Type B pancreatic cell (in vitro differentiated cells): ENCODE measurements around the gene VPS13D. TPM values are rescaled to one million over a fixed set of nuclear protein-coding genes. Genes with fewer than 3 reads are reported as not detected.

Source experiments
- DNase-seq: peaks from one replicate; pipeline ENCODE4 v3.0.0; 2021; ENCODE audit warnings: mixed read lengths; ENCODE audit not compliant: unreplicated experiment; ENCODE audit errors: extremely low spot score
- H3K27ac Mint-ChIP-seq: 2 replicates; pipeline ENCODE4 v1.8.0; 2021; ENCODE audit warnings: mild to moderate bottlenecking, mixed read lengths
- H3K27me3 Mint-ChIP-seq: 2 replicates; pipeline ENCODE4 v1.8.0; 2021; ENCODE audit warnings: mixed read lengths
- H3K36me3 Mint-ChIP-seq: 2 replicates; pipeline ENCODE4 v1.8.0; 2021; ENCODE audit warnings: mixed read lengths
- H3K4me1 Mint-ChIP-seq: one replicate; pipeline ENCODE4 v1.8.0; 2021; ENCODE audit warnings: mixed read lengths; ENCODE audit not compliant: unreplicated experiment
- H3K4me3 Mint-ChIP-seq: 2 replicates; pipeline ENCODE4 v1.8.0; 2021; ENCODE audit warnings: mild to moderate bottlenecking, mixed read lengths
- H3K9me3 Mint-ChIP-seq: 2 replicates; pipeline ENCODE4 v1.8.0; 2021; ENCODE audit warnings: mixed read lengths
- microRNA-seq: library from miRNA; unstranded; fragments of <30 nt; microRNA quantifications from one replicate; pipeline ENCODE4, GENCODE V29; 2020
- total RNA-seq: library from RNA; stranded (reverse); gene quantifications from 2 replicates; pipeline ENCODE4 v1.2.1, GENCODE V29; 2021; ENCODE audit warnings: low replicate concordance
- TF ChIP-seq, protein P1 (sequence below): fragments of 200-600 bp; sonication (generic); conservative IDR thresholded peaks from 2 replicates; pipeline ENCODE4 v1.5.0; 2021; ENCODE audit warnings: antibody characterized with exemption, mild to moderate bottlenecking

The VPS13D gene
- total RNA-seq, 1 donor from 2014 or later, result 43.4 TPM

GRCh38 chr1:12555411-12556367, 325.9 kb downstream of the VPS13D start:
- DNase-seq, result no peak
- Mint-ChIP-seq H3K36me3 (peaks cover 3% of the 10 kb centered on the region), H3K9me3 (no peaks in the 10 kb centered on the region), H3K4me1 (peaks cover 24% of the 10 kb centered on the region), H3K27me3 (no peaks in the 10 kb centered on the region), H3K4me3 (no peak overlapping the region), H3K27ac (no peak overlapping the region)
- TF ChIP-seq, protein P1, sequence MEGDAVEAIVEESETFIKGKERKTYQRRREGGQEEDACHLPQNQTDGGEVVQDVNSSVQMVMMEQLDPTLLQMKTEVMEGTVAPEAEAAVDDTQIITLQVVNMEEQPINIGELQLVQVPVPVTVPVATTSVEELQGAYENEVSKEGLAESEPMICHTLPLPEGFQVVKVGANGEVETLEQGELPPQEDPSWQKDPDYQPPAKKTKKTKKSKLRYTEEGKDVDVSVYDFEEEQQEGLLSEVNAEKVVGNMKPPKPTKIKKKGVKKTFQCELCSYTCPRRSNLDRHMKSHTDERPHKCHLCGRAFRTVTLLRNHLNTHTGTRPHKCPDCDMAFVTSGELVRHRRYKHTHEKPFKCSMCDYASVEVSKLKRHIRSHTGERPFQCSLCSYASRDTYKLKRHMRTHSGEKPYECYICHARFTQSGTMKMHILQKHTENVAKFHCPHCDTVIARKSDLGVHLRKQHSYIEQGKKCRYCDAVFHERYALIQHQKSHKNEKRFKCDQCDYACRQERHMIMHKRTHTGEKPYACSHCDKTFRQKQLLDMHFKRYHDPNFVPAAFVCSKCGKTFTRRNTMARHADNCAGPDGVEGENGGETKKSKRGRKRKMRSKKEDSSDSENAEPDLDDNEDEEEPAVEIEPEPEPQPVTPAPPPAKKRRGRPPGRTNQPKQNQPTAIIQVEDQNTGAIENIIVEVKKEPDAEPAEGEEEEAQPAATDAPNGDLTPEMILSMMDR, result no peak

GRCh38 chr1:12556368-12556930, 326.6 kb downstream of the VPS13D start:
- DNase-seq, result no peak
- H3K9me3 Mint-ChIP-seq, result no peaks in the 10 kb centered on the region
- H3K4me1 Mint-ChIP-seq, result peaks cover 24% of the 10 kb centered on the region
- H3K4me3 Mint-ChIP-seq, result peak overlapping the region; percentile 39
- H3K27ac Mint-ChIP-seq, result peak overlapping the region; percentile 56
- peaks cover 3% of the 10 kb centered on the region for H3K36me3 Mint-ChIP-seq
- TF ChIP-seq, protein P1, result no peak
- no peaks in the 10 kb centered on the region for H3K27me3 Mint-ChIP-seq

GRCh38 chr1:12556957-12557935, 327.4 kb downstream of the VPS13D start:
- H3K27me3 Mint-ChIP-seq, result no peaks in the 10 kb centered on the region
- H3K4me3 Mint-ChIP-seq, result peak overlapping the region; percentile 39
- DNase-seq, result no peak
- H3K36me3 Mint-ChIP-seq, result peaks cover 3% of the 10 kb centered on the region
- peaks cover under 1% of the 10 kb centered on the region for H3K9me3 Mint-ChIP-seq
- H3K4me1 Mint-ChIP-seq, result peaks cover 20% of the 10 kb centered on the region
- TF ChIP-seq, protein P1, result no peak
- peak overlapping the region; percentile 56 for H3K27ac Mint-ChIP-seq

DNA sequence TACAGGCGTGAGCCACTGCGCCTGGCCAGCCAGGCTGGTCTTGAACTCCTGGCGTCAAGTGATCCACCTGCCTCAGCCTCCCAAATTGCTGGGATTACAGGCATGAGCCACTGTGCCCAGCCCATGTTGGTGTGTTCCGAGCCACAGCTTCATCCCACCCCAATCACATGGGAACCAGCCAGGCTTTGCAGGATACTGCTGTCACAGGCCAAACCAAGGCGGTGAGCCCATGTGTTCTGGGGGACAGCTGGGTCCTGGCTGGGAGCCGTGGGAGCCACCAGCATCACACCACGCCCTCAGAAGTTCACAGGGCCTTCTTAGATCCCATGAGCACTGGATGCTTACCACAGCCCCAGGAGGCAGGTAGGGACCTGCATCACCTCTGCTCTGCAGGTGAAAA, 331.3 kb downstream of the VPS13D start:
- H3K36me3 Mint-ChIP-seq, result peaks cover 13% of the 10 kb centered on the region
- peaks cover 9% of the 10 kb centered on the region for H3K9me3 Mint-ChIP-seq
- DNase-seq, result no peak
- TF ChIP-seq, protein P1, result no peak
- peaks cover 8% of the 10 kb centered on the region for H3K4me1 Mint-ChIP-seq
- no peak overlapping the region for H3K27ac Mint-ChIP-seq
- no peak overlapping the region for H3K4me3 Mint-ChIP-seq
- no peaks in the 10 kb centered on the region for H3K27me3 Mint-ChIP-seq

Small RNA genes within 50 kb of the gene (microRNA-seq; reads per million reads assigned to microRNA genes)
- not detected for gene MIR4632

Other genes with a start within 250 kb of the VPS13D start
- gene MFN2, start 249.6 kb upstream of the VPS13D start, total RNA-seq, result 71.4 and 72.3 TPM in 2 replicates
- 24.0 and 37.6 TPM in 2 replicates for gene MIIP, start 210.5 kb upstream of the VPS13D start, total RNA-seq
- gene TNFRSF8, start 166.7 kb upstream of the VPS13D start, total RNA-seq, result 0.07 and 0.14 TPM in 2 replicates
- 2.4 and 3.3 TPM in 2 replicates for gene TNFRSF1B, start 63.0 kb upstream of the VPS13D start, total RNA-seq